ENCODE results near the gene PPP1R3A.

Gene PPP1R3A

DNA sequence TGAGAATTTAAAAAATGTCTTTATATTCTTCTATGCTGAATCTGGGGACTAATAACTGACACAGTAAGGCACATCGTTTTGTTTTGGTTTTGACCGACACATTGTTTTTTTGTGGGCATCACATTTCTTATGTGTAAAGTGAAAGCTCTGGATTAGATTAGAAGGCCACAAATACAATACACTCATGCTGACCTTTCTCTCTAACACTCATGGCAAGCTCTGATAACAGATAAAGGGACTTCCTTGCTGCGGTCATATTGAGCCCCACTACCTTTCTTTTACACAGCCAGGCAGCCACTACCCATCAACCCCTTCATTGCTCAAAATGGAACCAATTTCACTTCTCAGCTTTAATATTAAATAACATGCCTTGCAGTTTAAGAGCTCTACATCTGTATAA is 26.0 kb downstream of the PPP1R3A start:
- no peaks in the 10 kb centered on the region for H3K4me1 Mint-ChIP-seq
- peaks cover 5% of the 10 kb centered on the region for H3K27me3 Mint-ChIP-seq (ENCODE audit: low read depth, poor library complexity)

DNA sequence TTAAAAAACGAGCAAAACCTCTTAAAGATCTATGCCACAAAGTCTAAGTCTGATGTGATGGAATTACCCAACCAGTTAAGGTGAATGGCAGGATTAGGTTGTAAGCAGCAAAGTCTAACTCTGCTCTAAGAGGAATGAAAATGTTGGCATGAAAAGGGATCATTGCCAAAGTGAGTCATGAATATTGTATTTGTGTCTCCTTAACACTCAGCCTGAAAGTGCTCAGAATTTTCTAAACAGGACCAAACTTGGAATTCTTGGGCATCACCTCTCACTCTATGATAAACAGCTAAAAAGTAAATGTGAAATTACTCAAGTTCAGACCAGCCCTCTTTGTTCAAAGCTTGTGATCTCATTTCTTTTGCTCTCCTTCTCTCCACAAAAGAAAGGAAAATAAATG is 27.0 kb downstream of the PPP1R3A start:
- Mint-ChIP-seq H3K4me1 (no peaks in the 10 kb centered on the region), H3K9me3 (no peaks in the 10 kb centered on the region), H3K4me3 (no peak overlapping the region), H3K27ac (no peak overlapping the region), H3K36me3 (ENCODE audit: low read depth) (no peaks in the 10 kb centered on the region), H3K27me3 (ENCODE audit: low read depth, poor library complexity) (peaks cover 5% of the 10 kb centered on the region)
- TF ChIP-seq, protein P1, sequence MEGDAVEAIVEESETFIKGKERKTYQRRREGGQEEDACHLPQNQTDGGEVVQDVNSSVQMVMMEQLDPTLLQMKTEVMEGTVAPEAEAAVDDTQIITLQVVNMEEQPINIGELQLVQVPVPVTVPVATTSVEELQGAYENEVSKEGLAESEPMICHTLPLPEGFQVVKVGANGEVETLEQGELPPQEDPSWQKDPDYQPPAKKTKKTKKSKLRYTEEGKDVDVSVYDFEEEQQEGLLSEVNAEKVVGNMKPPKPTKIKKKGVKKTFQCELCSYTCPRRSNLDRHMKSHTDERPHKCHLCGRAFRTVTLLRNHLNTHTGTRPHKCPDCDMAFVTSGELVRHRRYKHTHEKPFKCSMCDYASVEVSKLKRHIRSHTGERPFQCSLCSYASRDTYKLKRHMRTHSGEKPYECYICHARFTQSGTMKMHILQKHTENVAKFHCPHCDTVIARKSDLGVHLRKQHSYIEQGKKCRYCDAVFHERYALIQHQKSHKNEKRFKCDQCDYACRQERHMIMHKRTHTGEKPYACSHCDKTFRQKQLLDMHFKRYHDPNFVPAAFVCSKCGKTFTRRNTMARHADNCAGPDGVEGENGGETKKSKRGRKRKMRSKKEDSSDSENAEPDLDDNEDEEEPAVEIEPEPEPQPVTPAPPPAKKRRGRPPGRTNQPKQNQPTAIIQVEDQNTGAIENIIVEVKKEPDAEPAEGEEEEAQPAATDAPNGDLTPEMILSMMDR (IDR thresholded peaks at IDR 0.05), result no peak
- no peak for DNase-seq

More for the DNA sequence above, 26.0 kb downstream of the PPP1R3A start:
- Mint-ChIP-seq H3K36me3 (ENCODE audit: low read depth) (no peaks in the 10 kb centered on the region), H3K27ac (no peak overlapping the region), H3K9me3 (no peaks in the 10 kb centered on the region), H3K4me3 (no peak overlapping the region)
- no peak for DNase-seq
- TF ChIP-seq, protein P1 (IDR thresholded peaks at IDR 0.05), result no peak

DNA sequence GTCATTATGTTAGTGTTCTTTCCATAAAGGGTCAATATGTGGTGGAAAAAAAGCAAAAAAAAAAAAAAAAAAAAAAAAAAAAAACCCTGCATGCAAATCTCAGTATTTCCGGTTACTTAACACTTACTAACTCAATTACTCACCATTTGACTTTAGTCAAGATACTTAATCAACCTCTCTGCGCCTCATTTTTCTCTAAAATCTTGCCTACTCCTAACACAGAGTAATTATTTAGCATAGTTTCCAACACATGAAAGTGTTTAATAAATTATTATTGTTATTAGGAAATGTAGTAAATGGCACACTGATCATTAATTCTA is 27.8 kb downstream of the PPP1R3A start:
- Mint-ChIP-seq H3K4me1 (no peaks in the 10 kb centered on the region), H3K9me3 (peaks cover 6% of the 10 kb centered on the region), H3K27ac (no peak overlapping the region), H3K4me3 (no peak overlapping the region), H3K27me3 (ENCODE audit: low read depth, poor library complexity) (peaks cover 5% of the 10 kb centered on the region), H3K36me3 (ENCODE audit: low read depth) (no peaks in the 10 kb centered on the region)
- no peak for DNase-seq
- TF ChIP-seq, protein P1 (IDR thresholded peaks at IDR 0.05), result no peak

DNA sequence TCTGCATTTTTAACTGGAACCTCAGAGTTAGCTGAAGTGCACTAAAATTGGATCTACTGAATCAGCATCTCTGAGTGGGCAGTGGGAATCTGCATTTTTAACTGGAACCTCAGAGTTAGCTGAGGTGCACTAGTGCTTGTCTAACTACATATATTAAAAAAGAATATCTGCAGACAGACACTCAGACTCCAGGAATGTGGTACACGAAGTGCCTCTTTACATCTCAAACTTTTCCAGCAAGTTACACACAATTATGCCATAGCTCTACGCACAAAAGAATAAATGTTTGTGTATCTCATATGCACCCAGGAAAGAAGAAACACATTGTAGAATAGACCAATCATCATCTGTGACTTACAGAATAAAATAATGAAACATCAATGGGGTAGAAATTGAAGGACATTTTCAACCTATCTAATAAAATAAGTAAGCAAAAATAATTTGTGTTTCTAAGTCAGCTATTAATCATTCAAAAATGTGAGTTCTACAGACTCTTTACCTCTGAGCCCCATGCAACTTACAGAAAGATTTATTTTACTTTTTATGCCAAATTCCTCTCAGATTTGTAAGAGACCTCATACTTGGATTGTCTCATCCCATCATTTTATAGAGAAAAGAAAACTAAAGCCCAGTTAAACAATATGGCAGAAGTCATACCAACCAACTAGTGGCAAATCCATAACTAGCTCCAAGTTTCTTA is 28.3 kb downstream of the PPP1R3A start:
- DNase-seq, result no peak
- no peaks in the 10 kb centered on the region for H3K4me1 Mint-ChIP-seq
- no peak overlapping the region for H3K27ac Mint-ChIP-seq

DNA sequence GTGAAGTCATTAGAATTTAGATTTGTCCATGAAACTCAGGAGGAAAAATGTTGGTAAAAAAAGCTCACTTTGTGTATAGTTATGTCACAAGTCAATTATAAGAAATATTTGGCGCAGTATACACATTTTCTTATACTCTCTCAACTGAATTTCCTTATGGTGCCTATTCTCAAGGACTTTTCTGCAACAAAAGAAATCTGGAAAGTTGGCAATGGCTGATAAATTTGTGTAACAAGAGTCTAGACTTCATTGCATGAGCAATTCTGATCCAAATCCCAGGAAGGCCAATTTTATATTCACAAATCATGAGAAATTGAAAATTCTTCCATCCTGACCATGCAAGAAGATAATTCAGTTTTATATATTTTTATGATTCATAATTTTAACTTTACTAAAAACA is 35.7 kb downstream of the PPP1R3A start:
- H3K27me3 Mint-ChIP-seq (ENCODE audit: low read depth, poor library complexity), result no peaks in the 10 kb centered on the region
- H3K4me3 Mint-ChIP-seq, result no peak overlapping the region
- peaks cover 6% of the 10 kb centered on the region for H3K9me3 Mint-ChIP-seq
- no peaks in the 10 kb centered on the region for H3K36me3 Mint-ChIP-seq (ENCODE audit: low read depth)
- H3K27ac Mint-ChIP-seq, result no peak overlapping the region
- TF ChIP-seq, protein P1 (IDR thresholded peaks at IDR 0.05), result no peak
- H3K4me1 Mint-ChIP-seq, result no peaks in the 10 kb centered on the region
- no peak for DNase-seq

More for the DNA sequence above, 28.3 kb downstream of the PPP1R3A start:
- no peak overlapping the region for H3K4me3 Mint-ChIP-seq
- H3K9me3 Mint-ChIP-seq, result peaks cover 6% of the 10 kb centered on the region
- no peaks in the 10 kb centered on the region for H3K36me3 Mint-ChIP-seq (ENCODE audit: low read depth)
- TF ChIP-seq, protein P1 (IDR thresholded peaks at IDR 0.05), result no peak
- H3K27me3 Mint-ChIP-seq (ENCODE audit: low read depth, poor library complexity), result peaks cover 5% of the 10 kb centered on the region

DNA sequence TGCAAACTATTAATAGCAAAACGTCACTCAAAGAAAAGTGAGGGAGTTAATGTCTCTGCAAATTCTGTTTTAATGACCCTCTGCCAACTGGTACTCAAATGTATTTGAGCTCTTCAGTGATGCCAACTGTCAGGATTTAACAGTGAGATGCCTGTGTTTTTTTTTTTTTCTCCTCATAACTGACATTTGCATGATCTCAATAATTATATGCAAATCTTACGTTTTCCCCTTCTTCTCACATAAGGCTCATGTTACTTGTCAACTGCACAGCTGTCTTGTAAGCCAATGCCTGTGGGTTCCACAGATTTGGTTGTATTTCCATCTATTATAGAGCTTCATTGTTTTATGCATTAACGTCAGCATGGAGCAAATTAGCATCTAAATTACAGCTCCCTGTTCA is 38.2 kb downstream of the PPP1R3A start:
- no peak for DNase-seq
- Mint-ChIP-seq H3K4me3 (no peak overlapping the region), H3K27me3 (ENCODE audit: low read depth, poor library complexity) (no peaks in the 10 kb centered on the region), H3K27ac (no peak overlapping the region), H3K4me1 (no peaks in the 10 kb centered on the region), H3K36me3 (ENCODE audit: low read depth) (no peaks in the 10 kb centered on the region), H3K9me3 (no peaks in the 10 kb centered on the region)
- TF ChIP-seq, protein P1 (IDR thresholded peaks at IDR 0.05), result no peak

Data from nephron progenitor cell (in vitro differentiated cells).